GM23248 (cell line): Measurements from ENCODE around the gene VCP. TPM values are rescaled to one million over a fixed set of nuclear protein-coding genes. Genes with fewer than 3 reads are reported as not detected.

Source experiments
- DNase-seq: peaks from one replicate; pipeline ENCODE4 v3.0.0-alpha.2; 2015
- H2AFZ ChIP-seq: fragments of 200-600 bp; sonication (generic); 2 replicates; pipeline ENCODE4 v1.6.1; 2016; ENCODE audit warnings: antibody characterized with exemption
- H3F3A ChIP-seq: fragments of 200-600 bp; sonication (generic); 2 replicates; pipeline ENCODE4 v1.6.1; 2016; ENCODE audit warnings: mild to moderate bottlenecking, antibody characterized with exemption, mixed run types; ENCODE audit not compliant: insufficient read depth
- H3K27ac ChIP-seq: fragments of 200-600 bp; sonication (generic); 2 replicates; pipeline ENCODE4 v1.5.1; 2016; ENCODE audit warnings: mild to moderate bottlenecking
- H3K27me3 ChIP-seq: fragments of 200-600 bp; sonication (generic); replicated peaks from 2 replicates; pipeline ENCODE4 v1.6.1; 2016; ENCODE audit warnings: mild to moderate bottlenecking; ENCODE audit not compliant: insufficient read depth
- H3K36me3 ChIP-seq: fragments of 200-600 bp; sonication (generic); 2 replicates; pipeline ENCODE4 v1.6.1; 2016; ENCODE audit warnings: low read depth, mild to moderate bottlenecking
- H3K4me1 ChIP-seq: fragments of 200-600 bp; sonication (generic); 2 replicates; pipeline ENCODE4 v1.6.1; 2016; ENCODE audit warnings: mild to moderate bottlenecking; ENCODE audit not compliant: insufficient read depth
- H3K4me2 ChIP-seq: fragments of 200-600 bp; sonication (generic); one replicate; pipeline ENCODE4 v1.6.1; 2016; ENCODE audit warnings: mild to moderate bottlenecking; ENCODE audit not compliant: unreplicated experiment
- H3K4me3 ChIP-seq: fragments of 200-600 bp; sonication (generic); 2 replicates; pipeline ENCODE4 v1.5.1; 2016; ENCODE audit warnings: mild to moderate bottlenecking
- H3K79me2 ChIP-seq: fragments of 200-600 bp; sonication (generic); 2 replicates; pipeline ENCODE4 v1.6.1; 2016; ENCODE audit warnings: mild to moderate bottlenecking; ENCODE audit not compliant: insufficient read depth
- H3K9ac ChIP-seq: fragments of 200-600 bp; sonication (generic); 2 replicates; pipeline ENCODE4 v1.6.1; 2016; ENCODE audit warnings: mild to moderate bottlenecking
- H3K9me2 ChIP-seq: fragments of 200-600 bp; sonication (generic); 2 replicates; pipeline ENCODE4 v1.6.1; 2016; ENCODE audit warnings: mixed run types, mild to moderate bottlenecking, moderate library complexity; ENCODE audit not compliant: insufficient read depth
- H3K9me3 ChIP-seq: fragments of 200-600 bp; sonication (generic); one replicate; pipeline ENCODE4 v1.6.1; 2017; ENCODE audit warnings: low read depth
- H4K20me1 ChIP-seq: fragments of 200-600 bp; sonication (generic); 2 replicates; pipeline ENCODE4 v1.6.0; 2016; ENCODE audit not compliant: insufficient read depth
- EZH2 ChIP-seq: fragments of 200-600 bp; sonication (generic); IDR thresholded peaks from 2 replicates; pipeline ENCODE4 v1.6.1; 2018; ENCODE audit warnings: antibody characterized with exemption, mild to moderate bottlenecking; ENCODE audit not compliant: insufficient read depth, poor library complexity, severe bottlenecking
- EZH2phosphoT487 ChIP-seq: fragments of 200-600 bp; sonication (generic); IDR thresholded peaks from 2 replicates; pipeline ENCODE4 v1.6.1; 2018; ENCODE audit warnings: antibody characterized with exemption, moderate library complexity, mild to moderate bottlenecking, low read depth; ENCODE audit not compliant: insufficient read depth
- WGBS, 2 experiments: methylation state at CpG; one replicate each; pipeline ENCODE4 v1.1.6; 2015 to 2017; ENCODE audit warnings: low lambda C conversion rate in 2 of 2, low coverage in 1 of 2; ENCODE audit errors: missing lambda C conversion rate in 2 of 2; 5-methylcytosine and 5-hydroxymethylcytosine counted together
- in situ Hi-C: fragments of 300-500 bp; cut with MboI; formaldehyde crosslinking; loops from 2 replicates; pipeline ENCODE4 v1.15.0; 2020
- polyA plus RNA-seq: library from polyadenylated mRNA; unstranded; fragments of >200 nt; fragmentation: Nextera tagmentation; extraction: Ambion mirVana; gene quantifications from 2 replicates; pipeline ENCODE4 v1.2.1, GENCODE V29; 2016
- total RNA-seq: library from RNA; depleted of rRNA; stranded (reverse); fragments of >200 nt; shearing (Covaris generic); gene quantifications from 2 replicates; pipeline ENCODE4 v1.2.3, GENCODE V29; 2014

VCP gene
- total and polyA plus RNA-seq, 2 experiments from 2014 or later = 255 to 295 TPM

GRCh38 chr9:35073279-35073612 lies 821 bp upstream of the VCP start:
- Histone ChIP-seq H3F3A (peaks cover 20% of the 10 kb centered on the region), H3K4me2 (peak overlapping the region; percentile 56), H2AFZ (peak overlapping the region; percentile 71), H3K9ac (peak overlapping the region; percentile 68), H3K27me3 (no peaks in the 10 kb centered on the region), H3K9me3 (no peaks in the 10 kb centered on the region), H3K27ac (peak overlapping the region; percentile 100), H3K9me2 (no peaks in the 10 kb centered on the region), H3K36me3 (no peaks in the 10 kb centered on the region), H3K4me3 (peak overlapping the region; percentile 36), H3K4me1 (peaks cover 35% of the 10 kb centered on the region), H4K20me1 (peaks cover 21% of the 10 kb centered on the region), H3K79me2 (peaks cover 54% of the 10 kb centered on the region)
- in situ Hi-C loops = no loop called here
- WGBS, 2 experiments = 100% methylated on average over 2 of the region's 2 CpGs
- TF ChIP-seq EZH2 (no peak), EZH2phosphoT487 (no peak)
- DNase-seq = no peak

DNA sequence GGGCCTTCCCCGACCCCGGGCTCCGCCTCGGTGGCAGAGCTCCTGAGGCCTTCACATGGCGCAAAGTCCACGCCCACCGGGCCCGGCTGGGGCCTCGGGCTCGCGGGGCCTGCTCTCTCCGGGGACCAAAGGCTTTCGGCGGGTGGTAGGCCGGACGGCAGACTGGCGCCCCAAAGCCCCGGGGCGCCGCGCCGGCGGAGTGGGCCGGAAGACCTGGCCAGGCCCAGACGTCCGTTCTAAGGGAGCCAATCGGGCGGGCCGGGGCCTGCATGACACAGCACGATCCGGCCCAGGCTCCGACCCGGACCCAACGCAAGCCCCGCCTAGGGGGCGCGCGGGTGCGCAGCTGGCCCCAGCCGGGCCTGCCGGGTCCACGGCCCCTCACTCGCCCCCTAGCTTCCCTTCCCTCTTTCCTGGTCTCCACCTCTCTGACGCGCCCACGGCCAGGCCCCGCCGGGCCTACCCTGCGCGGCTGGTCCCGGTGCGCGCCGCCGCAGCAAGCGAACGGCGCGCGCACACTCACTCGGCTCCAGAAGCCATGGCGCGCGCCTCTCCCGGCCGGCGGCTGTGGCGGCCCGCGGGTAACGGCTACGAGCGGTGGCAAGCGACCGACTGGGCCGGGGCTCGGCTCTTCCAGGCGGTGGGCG lies 488 bp downstream of the VCP start:
- Histone ChIP-seq H3K4me1 (peaks cover 35% of the 10 kb centered on the region), H3K36me3 (peaks cover 6% of the 10 kb centered on the region; the same call in 1 of the 2 replicates), H3K4me3 (peak overlapping the region; percentile 86), H3K27ac (peak overlapping the region; percentile 100), H3K9ac (peak overlapping the region; percentile 100), H3K9me3 (no peaks in the 10 kb centered on the region), H2AFZ (no peak overlapping the region), H3K27me3 (no peaks in the 10 kb centered on the region), H3K9me2 (no peaks in the 10 kb centered on the region), H3K4me2 (peak overlapping the region; percentile 95), H3K79me2 (peaks cover 54% of the 10 kb centered on the region), H3F3A (peaks cover 20% of the 10 kb centered on the region), H4K20me1 (peaks cover 31% of the 10 kb centered on the region)
- 1% methylated on average over 69 to 73 of the region's 79 CpGs for WGBS, 2 experiments
- DNase-seq = peak; percentile 96
- in situ Hi-C loops = no loop called here
- TF ChIP-seq EZH2phosphoT487 (no peak), EZH2 (no peak)

GRCh38 chr9:35070823-35071813 lies 1.3 kb downstream of the VCP start:
- Histone ChIP-seq H3K79me2 (peaks cover 57% of the 10 kb centered on the region), H3K4me2 (peak overlapping the region; percentile 95), H3K4me3 (peak overlapping the region; percentile 86), H4K20me1 (peaks cover 31% of the 10 kb centered on the region), H2AFZ (no peak overlapping the region), H3K9me3 (no peaks in the 10 kb centered on the region), H3K27ac (peak overlapping the region; percentile 100), H3K9me2 (no peaks in the 10 kb centered on the region), H3K27me3 (no peaks in the 10 kb centered on the region), H3K9ac (peak overlapping the region; percentile 100), H3F3A (peaks cover 20% of the 10 kb centered on the region), H3K36me3 (peaks cover 13% of the 10 kb centered on the region; the same call in 1 of the 2 replicates), H3K4me1 (peaks cover 35% of the 10 kb centered on the region)
- in situ Hi-C loops = no loop called here
- TF ChIP-seq EZH2 (no peak), EZH2phosphoT487 (no peak)
- 0 to 1% methylated on average over 15 to 20 of the region's 20 CpGs for WGBS, 2 experiments
- DNase-seq = peak; percentile 75

DNA sequence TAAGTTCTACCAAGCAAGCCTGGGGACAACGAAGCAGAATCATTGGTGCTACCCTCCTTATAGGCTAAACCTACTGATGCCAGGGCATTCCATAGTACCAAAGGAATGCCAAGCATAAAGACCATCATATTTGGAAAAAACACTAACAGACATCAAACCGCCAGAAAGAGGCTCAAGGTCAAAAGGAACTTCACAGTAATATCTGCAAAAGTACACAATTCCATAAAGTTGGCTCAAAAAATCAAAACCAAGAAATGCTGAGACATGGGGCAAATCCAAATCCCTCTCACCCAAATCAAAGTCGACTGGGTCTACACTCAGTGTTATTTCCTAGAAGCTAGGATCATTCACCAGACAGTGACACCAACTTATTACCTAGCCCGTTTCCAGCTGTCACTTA lies 3.4 kb downstream of the VCP start:
- Histone ChIP-seq H3K4me1 (peaks cover 35% of the 10 kb centered on the region), H3K79me2 (peaks cover 78% of the 10 kb centered on the region), H3K36me3 (peaks cover 33% of the 10 kb centered on the region), H3K27me3 (no peaks in the 10 kb centered on the region), H3K9me3 (no peaks in the 10 kb centered on the region), H3K4me2 (peak overlapping the region; percentile 13), H2AFZ (no peak overlapping the region), H4K20me1 (peaks cover 31% of the 10 kb centered on the region), H3F3A (peaks cover 23% of the 10 kb centered on the region), H3K27ac (no peak overlapping the region), H3K9me2 (no peaks in the 10 kb centered on the region), H3K9ac (no peak overlapping the region), H3K4me3 (peak overlapping the region; percentile 86)
- WGBS, 2 experiments = 63 to 66% methylated on average over 4 of the region's 4 CpGs
- in situ Hi-C loops = no loop called here
- no peak for DNase-seq
- TF ChIP-seq EZH2phosphoT487 (no peak), EZH2 (no peak)
